ENCODE data around the gene DNM3. TPM values are rescaled to one million over a fixed set of nuclear protein-coding genes. Genes with fewer than 3 reads are reported as not detected.
A peak's percentile ranks its signal among the peaks of the same experiment; 100 is the strongest.
"Not testable (repeated sequence)": the region's sequence is repeated elsewhere in the genome, so short reads cannot be mapped to it uniquely, and the experiment has no call there.

The DNM3 gene
- total RNA-seq, 1 donor from 2014 or later = 1.7 TPM

DNA sequence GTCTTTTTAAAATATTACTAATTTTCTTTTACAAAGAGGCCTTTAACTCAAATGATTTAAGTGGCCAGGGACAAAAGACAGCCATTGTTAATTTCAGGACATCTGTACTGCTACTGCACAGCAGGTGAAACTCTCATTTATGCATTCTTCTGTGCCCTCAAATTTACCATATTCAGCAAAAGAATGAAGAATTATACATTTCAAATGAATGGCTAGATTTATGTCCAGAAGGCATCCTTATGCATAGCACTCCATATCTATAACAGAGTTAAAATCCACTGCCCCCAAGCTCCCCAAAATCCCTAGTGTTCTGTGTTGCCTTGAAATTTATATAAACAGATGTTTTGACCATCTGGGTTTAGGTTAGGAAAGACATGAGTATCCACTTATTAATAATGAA, 202.6 kb downstream of the DNM3 start:
- DNase-seq (no peak), ATAC-seq (ENCODE audit: poor library complexity) (no peak)
- intact Hi-C loops (cut with DNase I) = no loop called here

DNA sequence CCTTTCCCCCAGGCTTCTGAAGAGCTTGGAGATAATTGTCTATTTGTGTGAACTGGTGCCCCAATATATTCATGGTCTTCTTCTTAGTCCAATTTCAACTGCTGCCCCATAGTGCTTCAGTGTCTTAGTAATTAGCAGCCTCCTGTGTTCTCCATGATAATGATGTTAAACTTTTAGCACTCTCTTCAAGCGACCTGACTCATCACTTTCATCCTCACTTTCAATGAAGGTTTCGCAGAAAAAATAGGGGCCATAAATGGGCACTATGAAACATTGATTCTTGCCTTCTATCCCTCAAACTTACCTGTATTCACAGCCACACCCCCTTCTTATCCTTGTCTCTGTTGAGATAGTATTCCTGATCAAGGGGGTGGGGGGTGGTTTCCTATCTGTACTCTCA, 210.6 kb downstream of the DNM3 start:
- intact Hi-C loops (cut with DNase I) = no loop called here
- DNase-seq = no peak

DNA sequence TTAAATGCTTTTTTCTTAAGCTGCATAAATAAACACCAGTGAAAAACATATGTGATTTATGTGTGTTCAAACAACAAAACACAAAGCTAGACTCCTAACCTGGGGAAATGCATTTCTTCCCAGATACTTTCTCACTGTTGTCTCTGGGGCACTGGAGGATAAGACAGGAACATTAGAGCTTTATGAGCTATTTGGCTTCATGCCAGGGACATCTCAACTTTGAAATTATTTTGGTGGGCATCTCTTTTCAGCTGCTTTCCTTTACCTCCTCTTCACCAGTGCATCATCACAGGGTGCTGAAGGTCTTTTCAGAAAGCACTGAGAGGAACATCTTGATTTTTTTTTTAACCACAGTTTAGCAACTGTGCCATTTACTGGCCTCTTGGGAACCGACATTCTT, 212.9 kb downstream of the DNM3 start:
- DNase-seq (no peak), ATAC-seq (ENCODE audit: poor library complexity) (no peak)
- intact Hi-C loops (cut with DNase I) = no loop called here

More for the DNA sequence above, 210.6 kb downstream of the DNM3 start:
- ATAC-seq (ENCODE audit: poor library complexity) = no peak

DNA sequence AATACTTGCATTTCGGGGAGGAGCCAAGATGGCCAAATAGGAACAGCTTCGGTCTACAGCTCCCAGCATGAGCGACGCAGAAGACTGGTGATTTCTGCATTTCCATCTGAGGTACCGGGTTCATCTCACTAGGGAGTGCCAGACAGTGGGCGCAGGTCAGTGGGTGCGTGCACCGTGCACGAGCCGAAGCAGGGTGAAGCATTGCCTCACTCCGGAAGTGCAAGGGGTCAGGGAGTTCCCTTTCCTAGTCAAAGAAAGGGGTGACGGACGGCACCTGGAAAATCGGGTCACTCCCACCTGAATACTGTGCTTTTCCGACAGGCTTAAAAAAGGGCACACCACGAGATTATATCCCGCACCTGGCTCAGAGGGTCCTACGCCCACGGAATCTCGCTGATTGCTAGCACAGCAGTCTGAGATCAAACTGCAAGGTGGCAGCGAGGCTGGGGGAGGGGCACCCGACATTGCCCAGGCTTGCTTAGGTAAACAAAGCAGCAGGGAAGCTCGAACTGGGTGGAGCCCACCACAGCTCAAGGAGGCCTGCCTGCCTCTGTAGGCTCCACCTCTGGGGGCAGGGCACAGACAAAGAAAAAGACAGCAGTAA, 214.6 kb downstream of the DNM3 start:
- intact Hi-C loops (cut with DNase I); ATAC-seq (ENCODE audit: poor library complexity); DNase-seq: not testable (repeated sequence)

DNA sequence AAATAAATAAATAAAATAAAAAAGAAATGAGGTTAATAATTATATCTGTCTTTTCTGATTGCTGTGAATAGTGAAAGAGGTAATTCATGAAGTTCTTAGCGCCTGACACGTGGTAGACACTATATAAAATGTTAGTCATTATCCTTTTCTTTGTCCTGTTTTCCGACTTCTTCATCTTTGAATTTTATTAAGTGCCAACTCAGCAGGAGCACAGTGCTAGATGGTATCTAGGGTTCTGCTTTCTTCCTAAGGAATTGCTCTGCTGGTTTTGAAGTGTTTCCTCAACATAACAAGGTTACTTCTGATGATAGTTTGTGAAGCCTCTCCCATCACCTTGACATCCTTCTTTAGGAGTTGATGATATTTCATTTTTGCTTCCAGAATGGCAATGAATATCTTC, 227.0 kb downstream of the DNM3 start:
- intact Hi-C loops (cut with DNase I) = no loop called here
- DNase-seq (no peak), ATAC-seq (ENCODE audit: poor library complexity) (no peak)

DNA sequence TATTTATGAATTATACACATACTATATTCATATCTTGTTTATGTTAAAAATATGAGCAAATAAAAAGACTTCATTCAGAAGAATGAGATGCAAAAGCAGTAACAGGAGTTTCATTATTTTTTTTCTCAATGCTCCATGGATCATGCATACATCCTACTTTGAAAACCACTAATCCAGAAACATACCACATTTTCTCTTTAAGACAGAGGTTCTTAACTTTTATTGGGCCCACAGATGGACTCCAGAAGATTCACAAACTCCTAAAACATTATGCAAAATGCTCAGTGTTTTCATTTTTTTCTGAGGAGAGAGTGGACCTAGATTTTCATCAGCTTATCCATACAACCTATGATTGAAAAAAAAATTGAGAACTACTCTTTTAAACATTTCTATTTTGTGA, 227.8 kb downstream of the DNM3 start:
- no peak for DNase-seq
- intact Hi-C loops (cut with DNase I) = no loop called here

DNA sequence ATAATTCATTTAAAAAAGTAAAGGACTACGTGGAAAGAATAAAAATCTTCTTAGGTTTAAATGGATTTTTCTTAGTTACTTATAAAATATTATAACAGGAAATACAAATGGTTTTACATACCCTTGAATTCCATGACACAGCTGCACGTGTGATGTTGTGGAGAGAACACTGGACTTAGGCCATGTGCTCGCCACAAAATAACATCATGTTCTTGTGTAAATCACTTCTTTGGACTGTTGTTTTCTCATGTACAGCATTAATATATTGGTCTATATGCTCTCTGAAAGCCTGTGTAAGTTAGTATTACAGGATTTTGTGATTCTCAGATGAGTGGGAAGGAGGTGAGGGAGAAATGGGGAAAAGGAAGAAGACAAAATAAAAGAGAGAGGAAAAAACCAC, 228.2 kb downstream of the DNM3 start:
- DNase-seq = no peak
- no peak for ATAC-seq (ENCODE audit: poor library complexity)
- intact Hi-C loops (cut with DNase I) = no loop called here

More for the DNA sequence above, 227.8 kb downstream of the DNM3 start:
- ATAC-seq (ENCODE audit: poor library complexity) = no peak

DNA sequence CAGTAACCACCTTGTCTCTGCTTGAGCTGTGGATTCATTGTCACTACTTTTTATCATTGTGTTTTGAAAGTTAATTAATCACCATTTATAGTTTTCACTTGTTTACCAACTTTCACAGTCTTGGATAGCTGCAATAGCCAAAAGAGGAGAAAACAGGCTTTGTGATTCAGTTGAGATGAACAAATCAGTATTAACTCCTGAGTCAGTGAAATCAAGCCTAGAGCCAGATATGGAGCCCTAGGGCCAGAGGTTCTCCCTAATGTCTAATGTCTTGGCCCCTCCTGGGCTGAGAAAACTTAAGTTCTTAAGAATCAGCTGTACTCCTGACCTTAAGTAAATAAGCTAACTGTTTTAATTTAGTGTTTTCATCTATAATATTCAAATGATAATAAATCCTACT, 228.8 kb downstream of the DNM3 start:
- intact Hi-C loops (cut with DNase I) = no loop called here
- no peak for ATAC-seq (ENCODE audit: poor library complexity)
- DNase-seq = no peak

DNA sequence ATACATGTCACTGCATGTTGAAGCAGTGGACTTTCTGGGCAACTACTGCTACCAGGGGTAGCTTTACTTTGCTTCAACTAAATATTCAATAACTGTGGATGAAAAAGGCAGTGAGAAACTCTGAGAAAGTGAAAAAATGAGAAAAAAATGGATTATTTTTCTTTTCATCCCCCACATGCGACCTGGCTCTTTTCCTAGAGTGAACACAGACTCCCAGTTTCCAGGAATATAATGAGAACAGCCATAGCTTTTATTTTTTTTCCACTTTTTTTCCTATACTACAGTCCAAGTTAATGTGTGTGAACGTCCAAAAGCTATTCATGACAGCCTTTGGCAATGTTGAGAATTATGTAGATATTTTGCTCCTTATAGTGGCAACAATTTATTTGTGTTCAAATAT, 230.4 kb downstream of the DNM3 start:
- intact Hi-C loops (cut with DNase I) = no loop called here
- DNase-seq (no peak), ATAC-seq (ENCODE audit: poor library complexity) (no peak)

DNA sequence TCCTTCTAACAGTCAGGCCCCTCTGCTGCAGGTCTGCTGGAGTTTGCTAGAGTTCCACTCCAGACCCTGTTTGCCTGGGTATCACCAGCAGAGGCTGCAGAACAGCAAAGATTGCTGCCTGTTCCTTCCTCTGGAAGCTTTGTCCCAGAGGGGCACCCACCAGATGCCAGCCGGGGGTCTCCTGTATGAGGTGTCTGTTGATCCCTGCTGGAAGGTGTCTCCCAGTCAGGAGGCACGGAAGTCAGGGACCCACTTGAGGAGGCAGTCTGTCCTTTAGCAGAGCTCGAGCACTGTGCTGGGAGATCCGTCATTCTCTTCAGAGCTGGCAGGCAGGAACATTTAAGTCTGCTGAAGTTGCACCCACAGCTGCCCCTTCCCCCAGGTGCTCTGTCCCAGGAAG, 238.6 kb downstream of the DNM3 start:
- DNase-seq; intact Hi-C loops (cut with DNase I); ATAC-seq (ENCODE audit: poor library complexity): not testable (repeated sequence)

DNA sequence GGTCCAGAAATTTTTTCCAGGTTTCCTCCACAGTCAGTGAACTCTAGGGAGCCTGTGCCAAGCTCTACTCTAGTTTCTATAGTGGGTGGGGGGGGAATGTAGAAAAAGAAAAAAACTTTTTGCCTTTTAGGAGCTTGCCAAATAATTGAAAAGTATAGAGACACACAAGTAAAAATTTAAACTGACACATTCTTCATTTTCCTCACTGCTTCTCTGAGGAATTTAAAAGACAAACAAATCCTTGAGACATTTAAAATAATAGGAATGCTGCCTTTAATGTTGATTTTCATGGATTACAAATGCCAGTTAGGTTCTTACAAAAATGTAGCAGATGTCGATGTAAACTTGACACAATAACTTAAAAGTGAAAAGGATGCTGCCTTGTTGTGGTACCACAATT, 241.9 kb downstream of the DNM3 start:
- ATAC-seq (ENCODE audit: poor library complexity) (no peak), DNase-seq (no peak)
- intact Hi-C loops (cut with DNase I) = no loop called here

DNA sequence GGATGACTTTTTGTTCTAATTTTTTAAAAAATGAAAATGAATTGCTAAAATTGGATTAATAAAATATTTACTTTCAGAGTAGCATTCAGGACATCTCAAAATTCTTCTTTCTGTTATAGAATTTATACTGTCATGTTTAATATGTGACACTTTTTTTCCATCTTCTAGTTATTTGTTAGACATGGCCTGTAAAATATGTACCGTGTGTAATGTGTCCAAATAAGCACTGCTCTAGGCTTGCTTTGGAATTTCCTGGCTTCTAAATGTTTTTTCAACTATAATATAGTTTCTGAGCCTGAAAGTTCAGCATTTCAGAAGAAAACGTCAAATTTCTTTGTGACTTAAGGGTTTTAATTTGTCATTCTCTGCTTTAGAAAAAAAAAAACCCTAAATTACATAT, 243.6 kb downstream of the DNM3 start:
- no peak for ATAC-seq (ENCODE audit: poor library complexity)
- intact Hi-C loops (cut with DNase I) = no loop called here
- no peak for DNase-seq

DNA sequence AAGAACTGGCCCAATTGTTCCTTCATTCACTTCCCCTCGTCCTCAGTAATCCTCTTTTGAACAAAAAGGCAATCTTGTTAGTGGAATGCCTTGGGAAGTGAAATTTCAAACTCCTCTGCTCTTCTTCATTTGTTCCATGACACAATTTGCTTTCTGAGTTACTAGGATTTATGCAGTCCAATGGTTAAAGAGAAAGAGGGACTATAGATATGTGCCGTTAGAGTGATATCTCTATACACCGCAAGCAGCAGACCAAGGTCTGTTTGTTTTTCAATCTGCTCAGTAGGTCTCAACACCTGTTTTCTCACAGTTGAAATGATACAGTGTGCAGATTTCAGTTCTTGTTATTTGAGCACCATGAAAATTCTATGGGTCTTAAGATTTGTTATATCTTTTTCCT, 244.0 kb downstream of the DNM3 start:
- DNase-seq (no peak), ATAC-seq (ENCODE audit: poor library complexity) (no peak)
- intact Hi-C loops (cut with DNase I) = no loop called here

DNA sequence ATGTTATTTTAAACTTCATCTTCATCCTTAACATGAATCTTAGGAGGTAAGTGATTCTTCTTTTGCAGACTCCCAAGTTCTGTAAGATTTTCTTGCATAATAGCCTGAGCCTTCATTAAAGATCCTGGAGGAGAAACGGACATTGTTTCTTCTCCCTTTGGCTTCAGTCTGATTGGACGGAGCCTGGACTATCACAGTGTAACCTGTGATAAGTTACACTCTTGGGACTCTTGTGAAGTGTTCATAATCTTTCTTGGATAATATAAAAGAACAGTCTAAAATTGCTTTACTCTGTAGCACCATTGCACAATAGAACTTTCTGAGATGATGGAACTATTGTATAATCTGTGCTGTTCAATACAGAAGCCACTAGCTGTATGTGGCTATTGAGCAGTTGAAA, 244.8 kb downstream of the DNM3 start:
- ATAC-seq (ENCODE audit: poor library complexity) (no peak), DNase-seq (no peak)
- intact Hi-C loops (cut with DNase I) = no loop called here

DNA sequence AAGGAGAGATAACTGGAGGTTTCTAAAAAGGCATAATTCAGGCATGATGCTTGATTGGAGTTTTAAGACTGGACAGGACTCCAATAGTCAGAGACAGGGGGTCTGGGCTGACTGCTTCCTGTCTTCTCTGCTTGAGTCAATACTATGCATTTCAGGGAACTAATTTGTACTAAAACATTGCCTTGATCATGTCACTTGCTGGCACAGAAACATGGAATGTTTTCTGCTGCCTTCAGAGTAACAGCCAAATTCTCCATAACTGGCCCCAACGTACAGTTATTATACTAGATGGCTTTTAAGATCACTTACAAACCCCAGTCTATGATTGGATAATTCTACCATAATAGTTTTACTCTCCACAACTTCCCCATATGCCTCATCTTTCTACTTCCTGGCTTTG, 247.0 kb downstream of the DNM3 start:
- DNase-seq (no peak), ATAC-seq (ENCODE audit: poor library complexity) (no peak)
- intact Hi-C loops (cut with DNase I) = no loop called here

DNA sequence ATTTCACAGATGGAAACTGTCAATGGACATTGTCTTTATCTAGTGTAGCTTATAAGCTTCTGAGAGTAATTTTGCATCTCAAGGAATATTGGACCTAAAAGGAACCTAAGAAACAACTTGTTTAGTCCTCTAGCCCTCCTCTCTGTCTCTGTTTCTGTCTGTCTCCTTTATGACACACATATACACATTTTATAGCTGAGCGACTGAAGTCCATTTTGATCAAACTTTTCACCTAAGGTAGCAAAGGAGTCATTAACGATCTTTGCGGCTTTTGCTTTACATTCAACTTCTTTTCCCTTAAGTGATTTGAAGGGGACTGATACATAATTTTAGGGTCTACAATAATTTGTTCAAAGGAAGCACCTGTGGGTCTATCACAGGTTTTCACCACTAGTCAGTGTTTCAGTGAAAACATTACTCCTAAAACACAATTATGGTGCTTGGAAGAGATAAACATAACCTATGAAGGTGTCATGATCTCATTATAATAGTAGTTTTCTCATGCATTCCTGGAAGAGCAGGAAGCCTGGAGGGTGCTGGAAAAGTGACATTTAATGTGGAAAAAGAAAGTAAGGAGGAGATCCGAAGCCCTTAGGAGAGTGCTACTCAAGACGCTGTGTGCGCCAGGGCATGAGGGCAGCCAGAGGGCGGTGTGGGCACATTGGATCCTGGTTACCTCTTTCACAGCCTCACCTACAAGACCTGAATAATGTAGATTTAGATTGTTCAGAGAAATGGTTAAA, 248.6 kb downstream of the DNM3 start:
- ATAC-seq (ENCODE audit: poor library complexity) (peak; percentile 85), DNase-seq (peak; percentile 67)
- intact Hi-C loops (cut with DNase I) = loop anchor here (5.0 to 10.0 kb wide), 2 partner anchors 307 to 355 kb away; partner anchors contain the start of gene PIGC

DNA sequence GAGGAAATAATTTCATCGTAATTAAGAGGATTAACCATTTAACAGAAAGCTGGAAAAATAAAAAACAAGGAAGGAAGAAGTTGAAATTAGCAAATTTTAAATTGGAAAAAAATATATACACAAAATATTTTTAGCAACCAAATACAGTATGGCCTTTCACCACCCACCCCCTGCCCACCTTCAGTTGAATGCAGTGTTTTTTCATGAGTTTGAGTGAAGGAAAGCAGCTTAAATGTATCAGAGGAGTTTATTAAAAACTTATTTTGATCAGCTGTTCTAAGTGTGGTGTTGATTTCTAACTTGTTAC, 249.2 kb downstream of the DNM3 start:
- intact Hi-C loops (cut with DNase I) = loop anchor here (5.0 to 10.0 kb wide), 2 partner anchors 307 to 354 kb away; partner anchors contain the start of gene PIGC
- no peak for DNase-seq
- ATAC-seq (ENCODE audit: poor library complexity) = no peak

DNA sequence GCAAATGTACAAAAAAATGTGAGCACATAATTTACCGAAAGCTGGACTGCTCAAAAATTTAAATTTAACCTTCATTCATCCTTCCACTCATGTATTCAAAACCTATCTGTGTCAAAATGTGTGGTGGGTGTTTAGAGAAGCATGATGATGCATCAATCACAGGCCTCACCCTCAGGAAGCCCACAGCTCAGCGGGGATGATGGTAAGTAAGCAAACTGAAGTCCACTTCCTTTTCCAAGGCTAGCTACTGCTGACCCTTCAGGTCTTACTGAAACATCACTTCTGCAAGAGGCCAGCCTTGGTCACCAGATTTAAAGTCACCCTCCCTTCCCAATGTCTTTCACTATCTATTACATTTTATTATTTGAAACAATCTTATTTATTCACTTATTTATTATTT, 254.5 kb downstream of the DNM3 start:
- DNase-seq (no peak), ATAC-seq (ENCODE audit: poor library complexity) (no peak)
- intact Hi-C loops (cut with DNase I) = loop anchor here (10.0 kb wide), 1 partner anchor 349 kb away; the partner anchor contains the start of gene PIGC

DNA sequence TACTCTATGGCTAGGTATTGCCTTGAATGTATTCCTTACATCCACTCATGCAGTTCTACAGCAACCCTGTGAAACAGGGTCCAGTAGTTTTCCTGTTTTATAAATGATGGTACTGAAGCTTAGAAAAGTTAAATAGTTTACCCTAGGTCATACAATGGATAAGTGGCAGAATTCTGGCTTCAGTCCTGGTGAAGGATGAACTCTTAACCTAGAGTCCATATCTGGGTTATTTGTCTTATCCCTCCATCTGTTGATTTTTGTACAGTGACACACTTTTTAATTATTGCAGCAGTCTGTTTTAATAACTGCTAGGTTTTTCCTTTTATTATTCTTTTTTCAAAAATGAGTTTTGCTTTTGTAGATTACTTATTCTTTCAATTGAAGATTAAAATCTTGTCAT, 263.9 kb downstream of the DNM3 start:
- DNase-seq (no peak), ATAC-seq (ENCODE audit: poor library complexity) (no peak)
- intact Hi-C loops (cut with DNase I) = no loop called here

DNA sequence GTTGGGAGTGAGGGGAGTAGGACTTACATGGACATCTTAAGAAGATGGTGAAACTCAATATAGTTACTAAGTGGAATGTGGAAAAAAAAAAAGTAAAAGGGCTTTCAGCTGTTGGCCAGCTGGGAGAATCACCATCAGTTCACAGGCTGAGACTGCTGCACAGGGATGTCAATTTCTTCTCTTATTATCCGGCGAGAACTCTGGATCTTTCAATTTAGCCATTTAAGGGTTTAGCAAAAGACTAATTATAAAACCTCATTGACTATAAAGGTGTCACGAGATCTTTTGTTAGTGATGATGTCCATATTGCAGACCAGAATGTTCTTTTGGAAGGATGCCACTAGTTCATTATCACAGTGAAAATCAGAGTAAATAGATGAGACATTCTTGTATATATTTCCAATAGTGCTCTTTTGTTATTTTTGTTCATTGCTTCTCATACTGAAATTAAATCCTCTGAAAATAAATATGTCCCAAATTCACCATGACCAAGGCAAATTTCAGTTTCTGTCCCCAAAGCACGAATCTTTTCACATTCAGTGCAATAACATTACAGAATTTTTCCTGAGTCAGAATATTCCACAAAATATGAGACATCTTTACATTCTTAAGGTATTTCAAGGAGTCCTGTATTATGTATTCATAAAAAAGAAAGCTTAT, 266.1 kb downstream of the DNM3 start:
- ATAC-seq (ENCODE audit: poor library complexity) = no peak
- DNase-seq = no peak
- intact Hi-C loops (cut with DNase I) = no loop called here
